H1 (cell line): ENCODE results near the gene DNAJB14. TPM values are rescaled to one million over a fixed set of nuclear protein-coding genes. Genes with fewer than 3 reads are reported as not detected.

Experiments used
- polyA plus RNA-seq, 7 experiments: library from polyadenylated mRNA; depleted of rRNA in 3 of 7; stranded (reverse) in 5 of 7; unstranded in 2 of 7; fragments of >200 nt in 5 of 7; fragments of 200-250 nt in 2 of 7; gene quantifications; 1 replicate in 5 of 7; 2 replicates in 1 of 7; 4 replicates in 1 of 7; pipeline versions ENCODE4 v1.2.1 to v1.2.3, GENCODE V29; 2011 to 2013; ENCODE audit warnings: missing spikeins in 2 of 7, mixed read lengths in 2 of 7
- total RNA-seq: library from RNA; stranded (reverse); fragmentation: NEBNext Ultra II Directional; extraction: Animal tissue kit (Norgen Biotek cat#: 25700); gene quantifications from 2 replicates; pipeline ENCODE4 v1.2.1, GENCODE V29; 2021

DNAJB14 gene
- total and polyA plus RNA-seq, 2 of the 8 experiments (the other 6 are each of a cell fraction or from before 2014, with no cell fraction given): 3.4 to 35.4 TPM

Other genes starting within 250 kb of the DNAJB14 start
- not detected in 2 replicates for gene DAPP1, start 129.8 kb downstream of the DNAJB14 start, total RNA-seq
- gene DAPP1, start 129.8 kb downstream of the DNAJB14 start, polyA plus RNA-seq (2011; rRNA removed): not detected in 2 replicates
- gene LAMTOR3, start 52.2 kb downstream of the DNAJB14 start, total RNA-seq: 24.0 and 25.1 TPM in 2 replicates
- 12.7 and 34.4 TPM in 2 replicates for gene LAMTOR3, start 52.2 kb downstream of the DNAJB14 start, polyA plus RNA-seq (2011; rRNA removed)
- 881 and 898 TPM in 2 replicates for gene H2AZ1, start 3.7 kb upstream of the DNAJB14 start, total RNA-seq
- gene H2AZ1, start 3.7 kb upstream of the DNAJB14 start, polyA plus RNA-seq (2011; rRNA removed): 455 and 831 TPM in 2 replicates
- 6.0 and 6.4 TPM in 2 replicates for gene DDIT4L, start 243.8 kb upstream of the DNAJB14 start, total RNA-seq
- gene DDIT4L, start 243.8 kb upstream of the DNAJB14 start, polyA plus RNA-seq (2011; rRNA removed): 1.8 and 3.5 TPM in 2 replicates